ENCODE data around the gene HSD11B2. TPM values are rescaled to one million over a fixed set of nuclear protein-coding genes. Genes with fewer than 3 reads are reported as not detected.

HSD11B2 gene
- total and polyA plus RNA-seq, 2 of the 8 experiments (the other 6 are each of a cell fraction or from before 2014, with no cell fraction given) = 28.7 to 32.9 TPM

DNA sequence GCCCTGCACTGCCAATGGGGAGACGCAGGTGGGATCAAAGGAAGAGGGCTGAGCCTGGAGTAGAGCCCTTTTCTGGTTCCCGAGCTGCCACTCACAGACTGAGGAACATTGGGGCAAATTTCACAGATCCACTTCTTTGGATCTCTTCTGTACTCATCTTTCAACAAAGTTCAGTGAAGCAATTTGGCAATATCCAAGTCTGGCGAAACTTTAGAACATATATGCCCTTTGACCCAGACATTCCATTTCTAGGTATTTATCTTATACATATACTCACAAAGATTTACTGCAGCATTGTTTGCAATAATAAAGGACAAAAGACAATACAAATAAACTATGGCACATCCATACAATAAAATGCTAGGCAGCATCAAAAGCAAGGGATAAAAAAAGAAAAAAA lies 19.6 kb upstream of the HSD11B2 start (continued):
- TF ChIP-seq BCL11A (IDR thresholded peaks at IDR 0.05; ENCODE audit: low read depth in 2 of 2, low read length in 2 of 2) (no peak), ZNF274 (IDR thresholded peaks at IDR 0.05; ENCODE audit: borderline replicate concordance, extremely low read depth, low read length) (no peak), YY1 (IDR thresholded peaks at IDR 0.05; ENCODE audit: low read depth, low read length) (no peak)
